Right renal pelvis (tissue), 4 donors: ENCODE data around the gene USH2A. TPM values are rescaled to one million over a fixed set of nuclear protein-coding genes. Genes with fewer than 3 reads are reported as not detected.

ENCODE experiments used
- DNase-seq, 4 donors: peaks; one replicate each; pipeline ENCODE4 v3.0.0-alpha.2; 2013; ENCODE audit warnings: low read depth in 4 of 4, low spot score in 3 of 4, missing footprints in 1 of 4
- polyA plus RNA-seq, 4 donors: library from polyadenylated mRNA; unstranded; fragments of 120-200 nt; gene quantifications; one replicate each; pipeline ENCODE4 v1.2.1, GENCODE V29; 2013; ENCODE audit not compliant: insufficient read length in 4 of 4

The USH2A gene
- polyA plus RNA-seq, 4 donors = 0.21 to 0.52 (median 0.27) TPM

DNA sequence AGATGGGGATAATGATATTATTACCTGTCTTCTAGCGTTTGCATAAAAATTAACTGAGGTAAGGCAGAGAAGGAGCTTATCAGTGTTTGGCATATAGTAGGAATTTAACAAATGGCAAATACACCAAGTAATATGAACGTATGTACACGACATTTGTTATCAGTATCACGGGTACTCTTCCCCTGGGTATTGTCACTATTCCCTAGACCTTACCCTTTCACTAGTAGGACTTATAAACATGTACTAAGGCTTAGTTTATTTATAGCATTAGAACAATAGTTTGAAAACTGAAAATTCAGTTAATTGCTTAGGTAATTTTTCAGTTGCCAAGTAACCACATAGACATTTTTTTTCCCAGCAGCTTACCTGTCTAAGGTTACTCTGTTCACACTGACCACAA lies 669.1 kb downstream of the USH2A start:
- no peak for DNase-seq

- no peak for DNase-seq
Observed at GRCh38 chr1:215749414-215749813, 673.8 kb downstream of the USH2A start.

GRCh38 chr1:215748431-215748830 lies 674.8 kb downstream of the USH2A start:
- no peak for DNase-seq

DNA sequence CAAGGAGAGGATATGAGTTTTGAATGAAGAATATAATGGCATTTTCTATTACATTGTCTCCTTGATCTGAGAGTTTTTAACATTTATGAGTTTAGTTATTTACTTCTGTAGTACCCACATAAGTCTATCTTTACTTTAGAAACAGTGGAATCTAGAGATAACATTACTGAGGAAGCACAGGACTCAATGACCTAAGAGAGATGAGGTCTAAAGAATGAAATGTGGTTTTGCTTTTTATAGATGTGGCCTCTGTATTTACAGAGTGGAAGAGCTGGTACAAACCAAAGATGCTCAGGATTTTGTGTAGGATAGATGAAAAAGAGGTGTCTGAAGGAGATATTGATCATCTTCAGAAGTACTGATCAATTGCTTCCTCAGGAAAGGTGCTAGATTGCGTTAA lies 678.8 kb downstream of the USH2A start:
- no peak for DNase-seq

DNA sequence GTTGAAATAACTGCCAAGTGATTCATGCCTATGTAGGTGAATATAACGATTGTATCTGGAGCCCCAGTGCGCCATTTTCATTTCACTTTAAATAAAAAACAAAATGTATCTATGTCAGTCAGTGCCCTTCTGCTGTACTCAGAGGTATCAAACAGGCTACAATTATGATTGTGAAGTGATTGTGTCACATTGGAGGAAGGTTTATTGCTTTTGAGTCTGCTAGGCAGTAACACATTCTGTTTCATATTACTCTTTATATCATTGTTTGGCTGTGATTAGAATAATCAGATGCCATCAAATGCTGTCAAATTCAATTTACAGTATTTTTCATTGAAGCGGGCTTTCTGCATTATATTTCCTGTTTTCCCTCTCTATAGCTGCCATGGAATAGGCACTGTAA lies 684.2 kb downstream of the USH2A start:
- no peak for DNase-seq

DNA sequence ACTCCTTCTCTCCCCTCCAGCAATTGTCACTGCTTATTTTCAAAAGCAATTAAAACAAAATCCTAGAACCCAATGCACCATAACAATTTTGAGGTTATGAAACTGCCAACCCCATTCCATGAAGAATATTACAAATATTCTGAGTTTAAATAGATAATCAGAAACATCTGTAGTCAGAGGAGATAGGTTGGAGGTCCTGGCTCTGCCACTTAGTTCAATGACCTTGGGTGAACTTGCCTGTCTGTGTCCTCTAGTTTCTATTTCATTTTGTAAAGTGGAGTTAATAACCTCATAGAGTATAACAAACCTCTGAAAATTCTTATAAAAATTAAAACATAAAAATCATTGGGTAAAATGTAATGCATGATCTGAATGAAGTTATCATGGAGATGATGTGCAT lies 691.5 kb downstream of the USH2A start:
- DNase-seq = no peak

DNA sequence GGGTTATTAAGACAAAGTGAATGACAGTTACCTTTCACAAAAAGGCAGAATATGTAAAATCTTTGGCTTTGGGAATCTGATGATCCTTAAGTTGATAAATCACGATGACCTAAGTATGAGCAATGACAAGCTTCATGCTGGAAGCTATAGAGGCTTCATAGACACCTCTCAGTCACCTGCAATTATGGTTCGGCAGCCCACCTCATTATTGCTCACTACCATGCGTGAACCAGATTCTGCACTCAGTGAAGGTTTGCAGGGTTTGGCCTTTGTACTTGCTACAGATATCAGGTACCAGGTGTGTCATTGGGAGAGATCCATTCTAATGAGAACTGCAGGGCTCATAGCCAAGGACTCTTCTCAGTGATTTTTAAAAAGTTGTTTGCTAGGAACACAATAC lies 692.6 kb downstream of the USH2A start:
- no peak for DNase-seq

GRCh38 chr1:215728169-215728568 lies 695.1 kb downstream of the USH2A start:
- no peak for DNase-seq

DNA sequence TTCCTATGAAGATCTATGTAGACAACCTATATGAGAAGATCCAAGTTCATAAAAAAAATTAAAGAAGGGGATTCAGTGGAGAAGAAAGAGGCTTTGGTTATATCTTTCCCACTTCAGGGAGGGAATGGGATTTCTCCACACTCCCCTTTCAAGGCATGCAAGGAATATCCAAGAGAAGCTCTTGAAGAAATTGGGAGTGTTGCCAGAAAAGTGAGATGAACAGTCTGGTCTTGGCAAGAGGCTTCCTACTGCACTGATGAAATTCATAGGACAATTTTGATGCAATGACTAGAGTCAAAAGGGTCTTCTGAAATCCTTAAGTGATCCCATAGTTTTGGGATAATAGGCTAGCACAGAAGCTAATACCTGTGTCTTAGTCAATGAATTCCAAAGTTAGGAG lies 703.1 kb downstream of the USH2A start:
- DNase-seq = no peak

GRCh38 chr1:215719552-215719951 lies 703.7 kb downstream of the USH2A start:
- DNase-seq = no peak

- no peak for DNase-seq
Observed at GRCh38 chr1:215718575-215719287, 704.5 kb downstream of the USH2A start.

GRCh38 chr1:215717677-215718426 lies 705.4 kb downstream of the USH2A start:
- DNase-seq = no peak

GRCh38 chr1:215710899-215711225 lies 712.4 kb downstream of the USH2A start:
- DNase-seq = no peak

GRCh38 chr1:215710036-215710898 lies 713.0 kb downstream of the USH2A start:
- DNase-seq = no peak

- DNase-seq = no peak
Observed at GRCh38 chr1:215704089-215704860, 719.0 kb downstream of the USH2A start.

DNA sequence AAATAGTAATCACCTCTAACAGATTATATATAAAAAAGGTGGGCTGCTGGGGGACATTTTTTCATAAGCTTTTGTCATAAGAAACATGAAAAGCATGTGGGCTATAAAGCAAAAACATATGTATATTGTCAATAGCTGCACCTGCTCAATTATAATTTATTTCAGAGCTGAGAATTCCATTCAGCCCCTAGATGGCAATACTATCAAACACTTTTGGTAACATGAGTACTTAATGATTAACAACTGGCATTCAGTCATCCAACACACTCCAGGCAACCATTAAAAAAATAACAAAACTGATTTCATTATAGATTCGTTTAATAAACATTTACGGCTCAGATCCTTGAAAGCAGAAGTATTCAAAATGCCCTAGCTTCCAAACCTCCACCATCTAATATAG lies 741.0 kb downstream of the USH2A start:
- DNase-seq = no peak

DNA sequence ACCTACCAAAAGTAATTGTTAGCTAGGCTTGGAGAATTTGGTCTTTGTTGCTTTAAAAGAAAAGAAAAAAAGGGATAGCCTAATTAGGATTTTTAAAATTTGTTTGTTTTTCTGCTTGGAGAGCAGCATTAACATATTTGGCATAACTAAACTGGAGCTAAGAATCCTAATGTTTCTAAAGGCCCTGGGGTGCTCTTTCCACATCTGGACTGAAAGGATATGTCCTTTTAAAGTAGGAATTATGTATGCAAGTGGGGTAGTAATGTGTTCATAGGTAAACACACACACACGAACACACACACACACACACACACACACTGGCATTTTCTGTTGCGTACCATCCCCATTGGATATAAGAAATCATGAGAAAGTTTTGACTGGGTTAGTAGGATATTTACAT lies 742.2 kb downstream of the USH2A start:
- DNase-seq = no peak

DNA sequence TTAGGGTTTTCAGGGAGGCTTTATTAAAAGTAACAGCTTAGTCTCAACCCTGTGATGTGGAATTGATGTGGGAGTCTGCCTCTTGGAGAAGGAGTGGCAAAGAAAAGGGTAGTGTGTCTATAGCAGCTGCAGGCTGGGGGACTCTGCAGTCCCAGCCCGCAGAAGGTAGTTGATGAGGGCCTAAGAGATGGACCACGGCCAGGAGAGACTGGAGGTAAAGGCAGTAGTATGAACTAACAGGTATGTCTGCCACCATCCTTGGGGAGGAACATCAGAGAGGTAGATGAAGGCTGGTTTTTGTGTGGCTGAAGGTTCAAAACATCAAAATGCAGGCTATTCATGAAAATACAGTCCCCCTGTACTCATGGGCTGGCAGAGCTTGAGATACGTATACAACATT lies 744.0 kb downstream of the USH2A start:
- no peak for DNase-seq

- DNase-seq = no peak
Observed at GRCh38 chr1:215677112-215677511, 746.1 kb downstream of the USH2A start.

- DNase-seq = no peak
Observed at GRCh38 chr1:215673943-215674342, 749.3 kb downstream of the USH2A start.

GRCh38 chr1:215672482-215672881 lies 750.8 kb downstream of the USH2A start:
- DNase-seq = no peak
